HTERT RPE-1 (cell line): ENCODE measurements around the gene PRDM12.

Experiments
- in situ Hi-C: fragments of 300-500 bp; cut with MboI; formaldehyde crosslinking; loops from 4 replicates; pipeline ENCODE4 v1.14.3; 2020; ENCODE audit warnings: low sequenced_read_pairs

PRDM12 gene

DNA sequence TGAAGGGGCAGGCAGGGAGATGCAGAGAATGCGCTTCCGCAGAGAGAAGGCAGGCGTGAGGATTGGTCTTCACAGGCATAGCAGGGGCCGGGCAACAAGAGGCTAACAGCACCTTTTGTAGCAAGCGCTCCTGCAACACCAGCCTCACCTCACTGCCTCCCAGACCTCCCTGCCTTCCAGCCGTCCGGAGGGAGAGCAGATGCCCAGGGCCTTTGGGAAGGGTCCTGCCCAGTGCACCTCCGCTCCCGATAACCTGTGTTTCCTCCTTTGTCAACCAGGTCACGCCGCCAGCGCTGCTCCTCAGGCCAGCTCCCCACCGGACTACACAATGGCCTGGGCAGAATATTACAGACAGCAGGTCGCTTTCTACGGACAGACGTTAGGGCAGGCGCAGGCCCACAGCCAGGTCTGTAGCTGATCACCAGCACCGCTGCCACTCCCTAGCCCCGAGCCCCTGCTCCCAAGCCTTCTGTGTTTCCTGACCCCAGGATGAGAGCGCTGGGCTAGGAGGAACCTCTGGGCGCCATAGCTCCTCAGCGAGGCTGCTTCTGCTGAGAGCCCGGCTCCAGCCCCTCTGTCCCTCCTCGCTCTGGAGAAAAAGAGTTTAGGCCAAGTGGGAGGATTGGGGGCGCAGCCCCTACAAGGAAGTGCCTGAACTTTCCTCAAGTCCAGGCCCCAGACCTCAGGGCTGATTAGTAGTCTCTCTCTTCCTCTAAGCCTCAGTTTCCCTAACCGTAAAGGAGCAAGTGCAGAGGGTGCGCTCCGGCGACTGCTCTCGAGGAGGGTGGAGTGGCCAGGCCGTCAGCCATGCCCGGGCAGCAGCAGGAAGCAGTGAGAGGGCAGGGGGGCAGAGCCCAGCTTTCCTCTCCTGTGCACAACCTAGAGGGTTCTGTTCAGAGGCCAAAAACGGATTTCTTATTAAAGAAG lies 28.4 kb upstream of the PRDM12 start:
- in situ Hi-C loops = no loop called here

DNA sequence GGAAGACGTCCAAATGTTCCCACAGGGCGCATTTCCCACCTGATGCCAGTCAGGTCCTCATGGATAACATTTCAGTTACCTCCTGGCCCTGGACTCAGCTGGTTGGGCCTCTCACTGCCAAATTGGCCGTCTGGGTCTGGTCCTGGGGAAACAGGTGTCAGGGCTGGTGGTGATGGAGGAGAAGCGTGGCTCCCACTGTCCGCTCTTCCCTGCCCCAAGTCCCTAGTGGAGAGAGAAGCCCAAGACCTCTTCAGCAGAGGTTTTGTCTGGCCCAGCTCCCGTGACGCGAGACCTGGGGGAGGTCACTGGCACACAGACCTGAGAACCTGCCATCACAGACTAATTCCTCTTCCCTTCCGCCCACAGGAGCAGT lies 27.8 kb upstream of the PRDM12 start:
- in situ Hi-C loops = no loop called here

DNA sequence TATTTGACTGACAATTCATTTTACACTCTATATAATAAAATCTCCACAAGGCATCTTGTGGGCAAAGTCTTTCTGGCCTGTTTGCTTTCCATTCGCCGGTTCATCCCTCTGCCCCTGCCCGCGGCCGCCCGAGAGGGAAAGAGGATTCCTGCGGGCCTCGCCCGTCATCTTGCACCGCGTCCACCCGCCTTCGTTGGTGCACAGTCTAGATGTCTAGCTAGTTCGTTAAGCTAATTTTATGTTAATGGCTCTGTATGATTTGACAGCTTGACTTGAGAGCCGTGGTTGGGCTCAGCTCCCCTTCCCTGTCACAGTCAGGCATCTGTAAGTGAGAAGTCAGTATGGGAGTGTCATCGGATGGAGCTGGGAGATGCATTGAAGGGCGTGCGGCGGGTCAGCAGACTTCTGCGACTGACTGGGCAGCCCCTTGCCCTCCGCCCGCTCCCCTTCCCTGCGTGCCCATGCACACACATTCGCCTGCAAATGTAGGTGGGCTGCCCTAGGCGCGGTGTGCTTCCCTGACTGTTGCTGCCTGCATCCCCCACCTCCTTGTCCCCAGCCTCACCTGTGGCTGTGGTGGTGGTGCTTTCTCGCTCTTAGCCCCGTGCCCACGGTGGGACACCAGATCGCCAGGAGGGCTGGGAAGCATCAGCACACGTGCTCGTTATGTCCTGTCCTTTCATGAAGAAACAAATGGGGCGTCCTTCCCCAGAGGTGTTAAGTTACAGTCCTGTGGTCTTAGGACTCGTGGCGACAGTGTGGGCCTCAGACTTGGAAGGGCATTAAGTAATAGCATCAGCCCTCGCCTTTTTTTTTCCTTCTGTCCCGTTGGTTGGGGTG lies 25.9 kb upstream of the PRDM12 start:
- in situ Hi-C loops = no loop called here

DNA sequence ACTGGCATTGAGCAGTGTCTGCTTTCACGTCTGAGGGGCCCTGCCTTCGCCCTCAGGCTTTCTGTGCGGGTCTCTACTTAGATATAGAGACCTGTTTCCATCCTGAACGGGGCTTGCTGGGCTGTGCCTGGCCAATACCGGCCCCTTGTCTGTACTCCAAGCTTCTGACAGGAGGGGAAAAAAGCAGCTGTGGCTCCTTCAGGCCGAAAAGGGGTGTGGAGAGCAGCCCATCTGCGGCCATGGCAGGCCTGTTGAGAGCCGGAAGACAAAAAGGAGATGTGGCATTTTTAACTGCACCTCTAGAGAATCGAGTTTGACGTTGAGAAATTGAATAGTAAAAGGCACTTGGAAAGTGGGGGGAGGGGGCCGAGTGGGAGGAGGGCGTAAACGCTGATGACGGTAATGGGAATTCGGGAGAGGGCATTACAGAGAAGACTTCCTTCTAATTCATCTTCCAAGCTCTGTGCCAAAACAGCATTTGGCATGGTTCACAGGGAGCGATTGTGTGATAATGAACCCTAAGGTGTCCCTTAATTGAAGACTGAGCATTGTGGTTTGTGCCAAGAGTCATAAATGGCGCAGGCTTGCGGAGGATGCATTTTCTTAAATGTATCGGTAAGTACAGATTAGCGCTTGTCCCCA lies 25.1 kb upstream of the PRDM12 start:
- in situ Hi-C loops = no loop called here

DNA sequence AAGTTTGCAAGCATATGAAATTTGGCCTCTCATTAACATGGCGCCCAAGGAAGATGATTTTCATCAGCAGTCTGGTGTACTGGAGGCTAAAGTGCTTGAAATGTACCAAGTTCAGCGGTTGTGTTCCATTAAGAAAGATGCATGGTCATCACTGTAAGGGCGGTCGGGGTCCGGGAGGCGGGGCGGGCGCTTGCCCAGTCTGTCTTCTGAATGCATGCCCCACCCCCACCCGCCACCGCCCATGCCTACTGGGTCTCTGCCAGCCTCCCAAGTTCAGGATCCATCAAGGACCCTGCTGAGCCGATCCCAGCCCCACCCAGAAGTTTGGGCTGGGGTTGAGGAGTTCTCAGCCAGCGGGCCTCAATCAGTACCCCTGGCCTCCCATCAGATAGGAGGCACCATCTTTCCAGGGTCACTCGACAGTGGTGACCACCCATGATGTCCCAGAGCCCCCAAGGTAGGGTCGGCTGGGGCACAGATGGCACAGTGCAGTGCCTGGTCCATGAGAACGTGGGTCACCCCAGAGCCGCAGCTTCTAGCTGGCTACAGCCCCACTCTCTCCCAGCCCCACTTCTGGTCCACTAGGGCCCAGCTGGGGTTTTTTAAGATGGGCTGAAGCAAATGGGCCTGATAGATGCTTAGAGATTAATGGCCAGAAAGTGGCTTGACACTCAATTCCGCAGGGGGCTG lies 24.4 kb upstream of the PRDM12 start:
- in situ Hi-C loops = no loop called here

DNA sequence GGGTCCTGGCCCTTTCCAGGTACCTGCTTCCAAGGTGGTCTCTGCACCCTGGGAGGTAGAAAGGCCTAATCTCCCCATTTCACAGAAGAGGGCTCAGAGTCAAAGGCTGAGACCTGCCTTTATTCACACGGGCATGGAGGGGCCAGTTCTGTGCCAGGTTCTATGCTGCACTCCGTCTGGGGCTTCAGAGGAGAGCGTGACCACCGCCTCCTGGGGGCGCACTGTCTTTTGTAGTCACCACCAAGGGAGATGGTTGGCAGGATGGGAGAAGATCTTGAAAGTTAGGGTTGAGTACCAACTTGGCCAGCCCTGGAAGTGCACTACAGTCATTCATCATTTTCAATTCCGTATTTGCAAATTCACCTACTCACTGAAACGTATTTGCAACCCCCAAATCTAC lies 23.7 kb upstream of the PRDM12 start:
- in situ Hi-C loops = no loop called here

DNA sequence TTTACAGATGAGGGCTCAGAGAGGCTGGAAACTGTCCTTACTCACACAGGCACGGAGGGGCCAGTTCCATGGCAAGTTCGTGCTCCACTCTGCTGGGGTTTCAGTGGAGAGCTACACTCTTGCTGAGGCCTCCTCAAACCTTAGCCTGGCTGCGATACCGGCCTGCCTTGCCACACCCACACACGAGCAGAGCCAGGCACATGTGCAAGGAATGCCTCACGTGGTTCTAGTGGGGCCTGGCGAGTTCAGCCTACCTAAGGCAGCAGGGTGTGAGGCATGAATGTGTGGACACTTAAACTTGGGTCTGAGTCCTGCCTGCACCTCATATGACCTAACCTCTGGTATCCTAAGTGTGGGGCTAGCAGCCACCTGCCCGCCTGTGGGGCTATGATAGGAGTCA lies 21.5 kb upstream of the PRDM12 start:
- in situ Hi-C loops = no loop called here

DNA sequence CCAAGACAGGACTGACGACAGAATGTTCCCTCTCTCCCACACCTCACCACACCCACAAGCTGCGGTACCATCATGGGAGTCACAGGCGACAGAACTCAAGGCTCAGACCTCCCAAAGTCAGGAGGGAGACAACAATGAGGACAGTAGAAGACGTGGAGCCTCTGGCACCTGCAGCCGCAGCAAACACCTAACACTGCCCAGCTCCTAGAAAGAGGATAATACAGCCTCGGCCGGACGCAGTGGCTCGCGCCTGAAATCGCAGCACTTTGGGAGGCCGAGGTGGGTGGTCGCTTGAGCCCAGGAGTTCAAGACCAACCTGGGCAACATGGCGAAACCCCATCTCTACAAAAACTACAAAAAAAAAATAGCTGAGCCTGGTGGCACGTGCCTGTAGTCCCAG lies 13.2 kb upstream of the PRDM12 start:
- in situ Hi-C loops = no loop called here

DNA sequence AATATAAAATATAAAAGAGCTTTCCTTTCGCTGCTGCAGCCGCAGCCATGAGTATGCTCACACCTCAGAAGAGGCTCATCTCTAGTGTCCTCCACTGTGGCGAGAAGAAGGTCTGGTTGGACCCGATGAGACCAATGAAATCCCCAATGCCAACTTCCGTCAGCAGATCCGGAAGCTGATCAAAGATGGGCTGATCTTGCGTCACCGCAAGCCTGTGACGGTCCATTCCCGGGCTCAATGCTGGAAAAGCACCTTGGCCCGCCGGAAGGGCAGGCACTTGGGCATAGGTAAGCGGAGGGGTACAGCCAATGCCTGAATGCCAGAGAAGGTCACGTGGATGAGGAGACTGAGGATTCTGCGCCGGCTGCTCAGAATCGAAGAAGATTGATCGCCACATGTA lies 12.6 kb upstream of the PRDM12 start:
- in situ Hi-C loops = no loop called here

DNA sequence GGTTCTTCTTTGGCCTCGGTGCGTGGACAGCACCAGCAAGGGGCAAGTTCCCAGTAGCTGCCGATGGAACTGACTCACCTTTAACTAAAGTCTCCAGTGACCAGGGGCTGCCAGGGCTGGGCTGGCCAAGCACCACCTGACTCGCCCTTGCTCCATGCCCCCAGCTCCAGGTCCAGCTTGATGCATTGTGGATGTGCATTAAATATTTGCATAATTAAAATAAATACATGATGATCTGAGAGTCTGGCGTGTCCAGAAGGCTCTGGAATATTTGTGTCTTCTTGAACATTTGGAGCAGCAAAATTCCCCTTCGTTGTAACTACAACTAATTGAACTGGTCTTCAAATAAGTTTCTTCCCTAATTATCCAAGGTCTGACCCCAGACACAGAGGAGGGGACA lies 9.5 kb upstream of the PRDM12 start:
- in situ Hi-C loops = no loop called here

DNA sequence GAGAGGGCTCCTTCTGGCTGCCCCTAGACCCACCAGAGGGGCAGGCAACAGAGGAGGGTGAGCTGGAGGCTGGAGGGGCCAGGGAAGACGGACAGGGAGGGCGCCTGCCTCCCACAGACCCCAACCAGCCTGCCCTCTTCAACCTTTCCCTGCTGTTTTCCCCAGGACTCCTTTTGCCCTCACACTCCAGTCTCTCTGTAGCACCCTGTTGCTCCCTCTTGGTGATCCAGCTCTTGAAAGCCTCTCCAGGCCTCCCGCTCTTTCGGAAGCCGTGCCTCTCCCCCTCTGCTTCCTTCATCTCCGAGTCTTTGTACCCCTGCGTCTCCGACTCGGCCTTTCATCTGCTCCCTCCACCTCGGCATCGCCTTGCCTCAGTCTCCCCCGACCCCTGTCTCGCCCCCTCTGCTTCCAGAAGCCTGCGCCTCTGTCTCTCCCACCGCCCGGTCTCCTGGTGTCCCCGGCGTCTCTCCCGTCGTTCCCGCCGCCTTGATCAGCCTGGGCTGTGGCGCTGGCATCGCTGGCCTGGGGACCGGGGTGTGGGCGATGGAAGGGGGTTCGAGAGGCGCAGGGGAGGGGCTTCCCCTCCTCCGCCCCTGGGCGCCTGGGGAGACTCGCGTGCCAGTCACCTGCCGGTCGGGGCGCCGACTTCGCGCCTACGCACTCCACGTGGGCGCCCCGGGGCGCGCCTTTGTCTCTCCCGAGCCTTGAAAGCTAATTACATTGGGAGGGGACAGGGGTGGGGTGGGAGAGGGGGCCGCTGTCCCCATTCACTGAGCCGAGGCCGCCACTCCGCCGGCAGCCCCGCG lies 5.3 kb upstream of the PRDM12 start:
- in situ Hi-C loops = no loop called here

DNA sequence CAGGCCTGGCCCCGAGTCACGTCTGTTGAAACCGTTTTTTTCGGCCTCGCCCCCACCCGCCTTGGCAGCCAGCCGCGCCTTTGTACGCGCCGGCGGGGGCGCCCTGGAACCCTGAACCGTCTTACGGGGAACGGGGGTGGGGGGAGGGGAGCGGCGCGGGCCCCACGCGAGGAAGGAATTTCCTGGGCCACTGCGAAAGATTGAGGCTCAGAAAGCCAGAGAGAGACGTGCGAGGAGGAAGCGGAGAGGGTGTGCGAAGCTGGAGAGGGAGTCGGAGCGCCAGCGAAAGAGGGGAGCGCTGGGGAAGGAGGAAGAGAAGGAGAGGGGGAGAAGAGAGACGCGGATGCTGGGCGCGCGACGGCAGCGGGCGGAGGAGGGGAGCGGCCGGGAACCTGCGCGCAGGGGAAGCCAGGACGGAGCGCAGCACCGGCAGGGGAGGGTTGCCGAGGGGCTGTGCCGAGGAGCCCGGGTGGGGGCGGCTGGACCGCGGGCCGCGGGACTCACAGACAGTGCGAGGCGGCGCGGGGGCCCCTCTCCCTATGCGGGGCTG lies 4.6 kb upstream of the PRDM12 start:
- in situ Hi-C loops = no loop called here

DNA sequence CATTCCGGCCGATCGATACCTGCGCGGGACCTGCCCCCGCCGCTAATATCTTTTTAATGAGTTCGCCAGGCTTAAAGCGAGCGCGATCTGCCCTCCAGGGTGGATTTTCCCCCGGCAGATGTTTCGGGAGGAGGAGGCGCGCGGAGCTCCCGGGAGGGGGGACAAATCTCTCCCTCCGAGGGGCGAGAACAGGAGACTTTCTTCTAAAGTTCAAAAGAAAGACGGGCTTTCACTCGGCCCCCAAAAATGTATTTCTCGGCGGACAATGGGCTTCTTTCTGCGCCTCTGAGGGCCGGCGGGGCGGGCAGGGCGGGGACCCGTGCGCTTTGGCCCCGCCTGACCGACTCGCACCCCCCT lies 4.1 kb upstream of the PRDM12 start:
- in situ Hi-C loops = no loop called here

DNA sequence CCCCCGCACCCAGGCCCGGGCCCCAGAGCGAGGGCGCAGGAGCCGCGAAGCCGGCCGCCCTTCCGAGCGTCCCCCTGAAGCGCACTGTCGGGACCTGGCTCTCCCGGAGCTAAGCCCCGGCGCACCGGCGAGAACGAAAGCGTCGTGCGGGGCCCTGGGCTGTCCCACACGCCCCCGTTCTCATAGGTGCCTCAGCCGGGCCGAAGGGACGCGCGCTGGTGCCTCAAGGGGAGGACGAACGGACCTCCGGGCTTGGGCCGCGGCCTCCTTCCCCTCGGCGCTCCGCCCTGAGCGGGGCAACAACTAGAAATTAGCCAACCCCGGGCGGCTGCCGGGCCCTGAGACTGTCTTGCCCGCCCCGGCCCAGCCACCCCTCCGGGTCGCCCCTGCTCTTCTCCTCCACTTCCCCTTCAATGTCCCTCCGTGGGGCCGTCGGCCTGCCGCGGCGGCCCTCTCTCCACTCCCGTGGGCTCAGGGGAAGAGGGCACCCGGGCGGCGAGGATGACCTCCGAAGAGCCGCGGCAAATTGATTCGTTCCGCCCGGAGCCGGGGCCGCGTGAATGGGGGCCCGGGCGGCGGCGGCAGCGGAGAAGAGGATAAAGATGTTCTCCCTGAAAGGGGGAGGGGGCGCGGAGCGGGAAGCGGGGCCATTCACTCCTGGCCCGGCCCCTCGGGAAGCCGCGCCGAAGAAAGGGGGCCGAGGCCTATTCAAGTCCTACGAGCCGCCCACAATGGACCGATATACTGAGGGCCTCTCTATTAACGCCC lies 3.5 kb upstream of the PRDM12 start:
- in situ Hi-C loops = no loop called here

DNA sequence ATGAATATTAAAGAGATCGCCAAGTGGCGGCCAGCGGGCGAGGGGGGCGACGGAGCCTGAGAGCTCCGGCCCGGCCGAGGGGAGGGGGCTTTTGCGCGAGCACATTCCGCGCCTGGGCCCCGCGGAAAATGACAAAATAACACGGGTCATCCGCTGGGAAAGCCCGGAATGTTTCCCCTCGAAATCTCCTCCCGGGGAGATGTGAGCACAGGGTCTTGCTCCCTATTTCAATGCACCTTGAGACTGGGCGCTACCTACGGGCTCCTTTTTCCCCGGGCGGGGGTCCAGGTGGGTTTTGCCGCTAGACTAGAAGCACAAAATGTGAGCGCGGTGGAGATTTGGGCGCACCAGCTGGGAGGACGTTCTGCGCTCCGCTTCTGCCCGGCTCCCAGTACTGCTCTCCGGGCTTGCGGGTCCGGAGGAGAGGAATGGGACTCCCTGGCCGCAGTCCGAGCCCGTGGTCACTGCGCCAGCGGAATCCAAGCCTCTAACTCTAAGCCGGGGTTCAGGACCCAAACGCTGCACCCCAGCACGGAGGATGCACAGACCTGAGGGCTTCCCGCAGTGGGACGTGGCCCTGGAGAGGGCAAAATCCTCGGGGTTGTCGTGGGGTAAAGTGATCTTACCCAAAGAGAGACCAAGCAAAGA lies 2.8 kb upstream of the PRDM12 start:
- in situ Hi-C loops = no loop called here

DNA sequence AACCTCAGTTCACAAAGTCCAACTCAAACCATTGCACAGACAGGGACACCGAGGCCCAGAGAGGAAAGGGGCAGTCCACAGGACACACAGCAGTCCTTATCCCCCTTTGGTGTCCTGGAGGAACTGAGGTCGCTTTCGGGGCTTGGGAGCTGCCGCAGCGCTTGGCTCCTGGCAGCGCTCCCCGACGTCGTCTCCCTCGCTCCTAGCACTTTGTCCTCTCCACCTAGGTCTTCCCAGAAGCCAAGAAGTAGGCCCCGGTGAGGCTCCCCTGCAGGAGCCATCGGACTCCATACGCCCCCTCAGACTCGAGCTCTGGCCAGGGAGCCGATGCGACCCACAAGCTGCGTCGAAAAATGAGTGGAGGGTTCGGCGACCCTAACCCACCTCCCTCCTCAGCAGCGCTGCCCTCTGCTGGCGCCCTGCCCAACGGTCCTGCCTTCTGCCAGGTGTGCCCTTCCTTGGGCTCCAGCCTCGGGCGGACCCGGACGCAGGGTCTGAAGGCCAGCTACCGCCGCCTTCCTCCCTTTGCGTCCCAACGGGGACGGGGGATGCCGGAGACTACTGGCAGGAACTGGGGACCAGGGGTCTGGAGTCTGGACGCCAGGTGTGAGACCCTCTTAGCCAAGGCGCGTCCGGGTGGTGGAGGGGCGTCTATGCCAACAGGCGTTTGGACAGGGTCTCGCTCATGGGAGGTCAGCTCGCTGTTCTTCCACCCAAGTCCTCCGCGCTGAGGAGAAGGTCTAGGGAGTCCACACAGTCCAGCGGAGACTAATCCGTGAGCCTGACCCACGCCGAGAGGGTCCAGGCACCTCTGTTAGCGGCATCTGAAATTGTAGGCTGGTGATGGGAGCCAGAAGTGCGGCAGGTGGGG lies 2.1 kb upstream of the PRDM12 start:
- in situ Hi-C loops = no loop called here

DNA sequence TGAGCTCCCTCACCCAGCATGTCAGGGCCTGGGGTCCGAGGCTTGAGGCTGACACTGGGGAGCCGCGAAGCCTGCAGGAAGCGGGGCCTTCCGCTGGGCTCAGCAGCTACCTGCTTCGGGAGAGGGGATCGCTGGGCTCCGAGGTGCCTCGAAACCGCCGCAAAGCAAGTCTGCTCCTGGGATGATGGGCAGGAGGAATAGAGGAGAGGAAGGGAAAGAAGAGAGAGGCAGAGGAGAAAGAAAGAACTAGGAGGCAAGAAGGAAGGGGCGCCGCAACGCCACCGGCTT lies 1.5 kb upstream of the PRDM12 start:
- in situ Hi-C loops = no loop called here
